Inflammatory macrophage treated with lipopolysaccharide for 1 hour (primary cell): ENCODE measurements around the gene MSI1.

Experiments used
- DNase-seq, 2 donors: peaks; one replicate each; pipeline ENCODE4 v3.0.0-alpha.2; 2020 to 2022

The MSI1 gene

GRCh38 chr12:120368789-120369602, at the start of gene MSI1:
Gene MSI1, minus strand, starts transcription at chr12:120369164. Its CDS starts 73 bp downstream, at chr12:120369091.
- DNase-seq = no peak

DNA sequence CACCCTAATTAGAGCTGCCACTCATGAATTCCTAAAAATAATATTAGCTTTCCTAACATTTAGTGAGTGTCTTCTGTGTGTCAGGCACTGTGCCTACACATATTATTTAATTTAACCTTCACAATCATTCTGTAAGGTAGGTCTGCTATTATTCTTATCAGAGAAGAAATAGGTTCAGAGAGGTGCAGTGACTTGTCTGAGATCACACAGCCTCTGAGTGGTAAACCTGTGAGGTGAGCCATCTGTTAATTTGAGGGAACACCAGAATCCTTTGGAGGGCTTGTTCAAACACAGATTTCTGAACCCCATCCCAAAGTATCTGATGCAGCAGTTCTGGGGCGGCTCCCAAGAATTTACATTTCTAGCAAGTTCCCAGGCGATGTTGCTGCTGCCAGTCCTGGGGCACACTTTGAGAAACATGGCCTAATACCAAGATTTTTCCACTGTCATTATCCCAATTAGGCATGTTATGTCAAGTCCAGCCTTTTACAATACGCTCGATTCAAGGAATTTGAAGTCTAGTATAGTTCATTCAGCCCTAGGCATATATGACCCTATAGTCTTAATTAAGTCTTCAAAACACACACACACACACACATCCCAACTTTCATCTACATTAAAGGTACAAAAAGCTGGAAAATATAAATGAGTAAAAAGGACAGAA, 49.1 kb upstream of the MSI1 start:
- no peak for DNase-seq

- no peak for DNase-seq
These were observed 47.7 kb upstream of the MSI1 start for GRCh38 chr12:120416490-120417216.

DNA sequence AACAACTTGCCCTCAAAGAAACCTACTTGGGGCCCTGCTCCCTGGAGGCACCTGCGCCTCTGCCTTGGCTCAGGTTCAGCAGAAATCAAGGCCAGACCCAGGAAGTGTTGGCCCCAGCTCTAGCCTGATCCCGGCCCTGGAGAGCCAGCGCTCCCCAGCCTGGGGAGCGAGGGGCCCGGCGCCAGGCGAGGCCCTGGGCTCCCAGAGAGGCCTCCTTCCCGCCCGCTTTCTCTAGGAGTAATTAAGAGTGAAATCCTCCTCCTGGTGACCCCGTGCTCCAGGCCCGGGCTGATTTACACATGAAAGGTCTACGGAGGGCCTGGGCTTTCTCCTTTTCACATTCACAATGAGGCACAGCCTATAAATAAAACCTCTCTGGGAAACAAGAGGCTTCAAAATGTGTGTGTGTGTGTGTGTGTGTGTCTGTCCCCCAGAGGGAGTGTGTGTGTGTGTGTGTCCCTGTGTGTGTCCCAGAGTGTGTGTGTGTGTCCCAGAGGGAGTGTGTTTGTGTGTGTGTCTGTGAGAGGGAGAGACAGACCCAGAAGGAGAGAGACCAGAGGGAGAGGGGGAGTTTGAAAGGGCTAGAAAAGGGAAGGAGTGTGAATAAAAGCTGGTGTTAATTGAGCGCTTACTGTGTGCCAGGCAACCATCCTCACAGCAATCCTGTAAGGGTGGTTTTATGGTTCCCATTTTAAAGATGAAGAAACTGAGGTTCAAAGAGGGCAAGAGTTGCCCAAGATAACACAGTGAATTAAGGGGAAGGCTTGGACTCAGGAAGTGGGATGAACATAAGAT, 45.1 kb upstream of the MSI1 start:
- no peak for DNase-seq

DNA sequence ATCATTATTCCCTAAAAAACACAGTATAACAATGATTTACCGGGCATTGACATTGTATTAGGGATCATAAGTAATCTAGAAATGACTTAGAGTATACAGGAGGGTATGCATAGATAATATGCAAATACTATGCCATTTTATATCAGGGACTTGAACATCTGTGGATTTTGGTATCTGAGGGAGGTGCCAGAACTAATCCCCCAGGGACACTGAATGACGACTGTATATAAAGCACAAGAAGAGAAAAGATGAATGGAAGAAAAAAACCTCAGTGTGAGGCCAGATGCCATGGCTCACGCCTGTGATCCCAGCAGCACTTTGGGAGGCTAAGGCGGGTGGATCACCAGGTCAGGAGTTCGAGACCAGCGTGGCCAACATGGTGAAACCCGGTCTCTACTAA, 43.5 kb upstream of the MSI1 start:
- no peak for DNase-seq

DNA sequence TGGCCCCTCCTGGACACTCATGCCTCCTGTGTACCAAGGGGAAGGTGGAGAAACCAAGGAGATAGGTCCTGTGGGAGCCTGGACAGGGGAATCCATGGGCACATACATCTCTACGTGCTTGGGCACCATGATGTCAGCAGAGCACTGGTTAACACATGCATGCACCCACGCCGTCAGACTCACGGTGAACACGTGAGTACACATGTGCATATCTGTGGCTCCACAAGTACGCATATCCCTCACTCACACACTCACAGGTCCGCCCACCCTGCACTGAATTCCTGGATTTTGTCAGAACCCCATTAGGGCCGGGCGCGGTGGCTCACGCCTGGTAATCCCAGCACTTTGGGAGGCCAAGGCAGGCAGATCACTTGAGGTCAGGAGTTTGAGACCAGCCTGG, 39.8 kb upstream of the MSI1 start:
- no peak for DNase-seq

GRCh38 chr12:120406553-120406952, 37.6 kb upstream of the MSI1 start:
- no peak for DNase-seq

- DNase-seq = no peak
These were observed 37.1 kb upstream of the MSI1 start for GRCh38 chr12:120406069-120406468.

DNA sequence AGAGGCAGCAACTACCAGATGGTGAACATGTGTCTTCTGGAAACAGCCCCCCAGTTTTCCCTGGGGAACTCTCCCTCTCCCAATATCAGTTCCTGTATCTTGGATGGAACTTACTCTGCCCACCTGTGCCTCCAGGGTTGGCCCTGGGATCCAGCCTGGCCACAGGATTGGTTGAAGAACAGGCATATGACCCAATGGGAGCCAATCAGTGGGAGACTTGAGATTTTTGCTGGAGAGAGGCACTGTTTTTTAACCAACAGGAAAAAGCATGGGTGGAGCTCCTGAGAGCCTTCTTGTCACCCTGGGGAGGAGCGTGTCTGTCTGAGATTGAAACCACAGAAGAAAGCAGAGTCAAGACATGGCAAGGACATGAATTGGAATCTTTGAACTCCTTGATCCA, 35.3 kb upstream of the MSI1 start:
- no peak for DNase-seq

DNA sequence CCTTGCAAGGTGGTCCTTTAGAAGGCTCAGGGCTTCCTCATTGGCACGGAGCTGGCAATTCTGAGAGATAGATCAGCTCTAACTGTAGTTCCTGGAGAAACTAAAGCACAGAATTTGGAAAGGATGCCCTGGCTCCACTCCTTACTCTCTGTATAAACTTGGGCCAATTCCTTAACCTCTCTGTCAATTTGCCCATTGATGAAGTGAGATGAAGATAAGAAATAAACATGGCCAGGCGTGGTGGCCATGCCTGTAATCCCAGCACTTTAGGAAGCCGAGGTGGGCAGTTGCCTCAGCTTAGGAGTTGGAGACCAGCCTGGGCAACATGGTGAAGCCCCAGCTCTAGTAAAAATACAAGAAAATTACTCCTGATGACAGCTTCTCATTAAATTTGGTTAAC, 34.9 kb upstream of the MSI1 start:
- no peak for DNase-seq

GRCh38 chr12:120402217-120402616, 33.3 kb upstream of the MSI1 start:
- DNase-seq = no peak

- no peak for DNase-seq
These were observed 30.6 kb upstream of the MSI1 start for GRCh38 chr12:120399531-120399930.

DNA sequence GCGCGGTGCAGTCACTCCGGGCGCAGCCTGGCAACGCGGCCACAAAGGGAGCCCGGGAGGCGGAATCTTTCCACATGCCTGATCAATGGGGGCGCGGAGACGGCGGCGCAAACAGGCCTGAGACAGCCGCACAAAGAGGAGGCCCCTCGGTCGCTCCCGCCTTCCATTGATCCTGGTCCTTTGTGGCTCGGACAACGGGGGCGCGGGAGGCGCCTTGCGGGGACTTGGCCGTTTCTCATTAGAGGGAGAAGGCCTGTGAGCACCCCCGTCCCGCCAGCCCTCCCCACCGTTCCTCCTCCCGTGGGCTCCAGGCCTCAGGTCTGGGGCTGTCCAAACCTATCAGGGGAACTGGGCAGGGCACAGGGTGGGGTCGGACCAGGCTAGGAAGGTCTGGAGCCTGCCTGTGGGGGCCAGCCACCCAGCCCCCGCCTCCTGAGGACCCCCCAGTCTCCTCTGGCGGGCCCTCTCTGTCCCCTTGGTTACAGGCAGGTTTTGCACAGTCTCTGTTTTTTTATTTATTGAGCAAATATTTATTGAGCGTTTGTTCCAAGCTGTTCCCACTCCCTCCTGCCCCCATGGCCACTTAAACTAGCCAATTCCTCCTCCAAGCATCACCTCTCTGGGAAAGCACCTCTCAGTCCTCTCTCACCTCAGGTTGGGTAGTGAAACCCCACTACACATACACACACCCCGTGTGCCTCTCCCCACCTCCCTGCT, 29.0 kb upstream of the MSI1 start:
- no peak for DNase-seq

GRCh38 chr12:120394483-120395367, 25.8 kb upstream of the MSI1 start:
- no peak for DNase-seq

DNA sequence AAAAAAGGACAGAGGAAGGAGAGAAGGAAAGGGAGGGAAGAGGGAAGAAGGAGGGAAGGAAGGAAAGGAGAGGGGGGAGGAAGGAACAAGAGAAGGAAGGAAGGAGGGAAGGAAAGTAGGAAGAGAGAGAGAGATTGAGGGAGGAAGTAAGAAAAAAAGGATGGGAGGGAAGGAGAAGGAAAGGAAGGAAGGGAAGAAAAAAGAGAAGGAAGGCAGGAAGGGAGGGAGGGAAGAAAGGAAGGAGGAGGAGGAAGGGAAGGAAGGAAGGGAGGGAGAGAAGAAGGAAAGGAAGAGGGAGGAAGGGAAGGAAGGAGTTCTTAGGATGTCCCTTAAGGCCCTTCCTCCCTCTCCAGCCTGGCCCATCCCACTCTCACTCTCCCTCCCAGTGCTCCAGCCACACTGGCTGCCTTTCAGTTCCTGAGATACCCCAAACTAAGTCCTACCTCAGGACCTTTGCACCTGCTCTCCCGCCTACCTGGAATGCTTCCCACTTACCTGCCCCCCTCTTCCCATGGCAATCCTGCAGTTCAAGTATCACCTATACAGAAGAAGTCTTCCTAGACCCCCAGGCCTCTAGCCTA, 21.7 kb upstream of the MSI1 start:
- DNase-seq = no peak

DNA sequence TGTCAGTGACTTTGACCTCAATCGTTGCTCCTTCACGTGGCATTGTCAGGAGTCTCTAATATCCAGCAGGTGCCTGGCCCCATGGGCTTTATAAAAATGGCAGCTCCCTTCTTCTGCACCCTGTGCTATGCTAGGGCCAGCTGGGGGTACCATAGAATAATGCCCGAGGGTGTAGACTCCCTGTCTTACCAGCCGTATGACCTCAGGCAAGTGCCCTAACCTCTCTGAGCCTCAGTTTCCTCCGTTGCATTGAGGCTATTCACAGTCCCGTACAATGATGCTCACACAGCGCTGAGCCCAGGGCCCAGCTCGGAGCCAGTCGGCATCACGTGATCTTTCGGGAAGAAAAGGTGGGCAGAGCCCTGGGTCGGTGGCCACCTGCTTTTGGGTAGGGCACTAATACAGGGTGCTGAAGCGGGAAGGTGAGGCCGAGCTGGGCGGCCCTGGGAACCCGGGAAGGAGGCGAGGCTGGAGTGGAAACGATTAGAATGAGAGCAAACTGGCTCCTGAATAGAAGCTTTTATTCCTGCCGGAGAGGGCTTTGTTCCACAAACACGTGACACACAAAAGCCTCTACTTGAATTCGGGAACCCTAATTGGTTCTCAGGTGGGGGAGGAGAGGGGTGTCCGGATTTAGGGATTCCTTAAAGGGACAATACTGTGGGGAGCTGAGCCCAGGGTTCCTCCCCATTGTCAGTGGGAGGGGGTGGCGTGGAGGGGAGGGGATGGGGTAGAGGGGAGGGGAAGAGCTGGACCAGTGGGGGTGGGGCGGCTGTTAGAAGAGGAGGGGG, 19.9 kb upstream of the MSI1 start:
- DNase-seq = no peak

DNA sequence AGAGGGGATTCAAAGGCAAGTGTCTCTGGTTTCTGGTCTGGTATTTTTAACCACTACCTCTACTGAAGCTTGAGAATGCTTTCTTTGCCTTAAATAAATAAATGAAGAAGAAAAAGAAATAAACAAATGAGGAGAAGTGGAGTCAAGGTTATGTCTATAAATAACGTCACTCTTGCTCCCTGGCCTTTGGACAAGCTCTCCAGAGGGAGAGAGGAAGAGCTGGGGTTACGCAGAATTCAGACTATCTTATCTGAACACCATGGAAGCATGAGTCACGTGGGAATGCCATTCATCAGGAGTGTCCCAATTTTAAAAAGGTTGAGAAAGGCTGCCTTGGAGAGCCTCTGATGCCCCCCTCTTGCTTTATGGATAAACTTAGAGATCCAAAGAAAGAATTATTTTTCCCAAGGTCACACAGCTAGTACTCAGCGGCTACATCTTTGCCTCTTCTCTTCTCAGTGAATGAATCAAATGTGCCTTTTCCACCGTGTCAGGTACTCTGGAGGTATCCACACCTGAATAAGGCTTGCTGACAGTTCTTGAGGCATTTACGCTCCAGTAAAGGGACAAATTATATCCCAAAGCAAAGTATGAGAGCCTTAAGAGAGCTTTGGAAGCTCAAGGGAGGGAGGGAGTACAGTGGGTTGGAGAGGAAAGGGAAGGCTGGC, 12.9 kb upstream of the MSI1 start:
- DNase-seq = no peak

DNA sequence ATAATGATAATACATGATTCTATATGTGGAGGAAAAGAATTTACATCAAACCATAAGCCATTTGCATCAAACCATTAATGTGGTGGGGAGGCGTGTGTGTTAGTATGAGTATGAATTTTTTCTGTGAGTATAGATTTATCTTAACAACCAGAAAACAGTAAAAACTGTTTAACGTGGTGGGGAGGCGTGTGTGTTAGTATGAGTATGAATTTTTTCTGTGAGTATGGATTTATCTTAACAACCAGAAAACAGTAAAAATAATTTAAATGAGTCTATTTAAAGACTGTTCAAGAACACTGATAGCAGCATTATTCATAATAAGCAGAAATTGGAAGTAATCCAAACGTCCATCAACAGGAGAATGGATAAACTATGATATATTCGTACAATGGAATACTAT, 9.1 kb upstream of the MSI1 start:
- DNase-seq = no peak

DNA sequence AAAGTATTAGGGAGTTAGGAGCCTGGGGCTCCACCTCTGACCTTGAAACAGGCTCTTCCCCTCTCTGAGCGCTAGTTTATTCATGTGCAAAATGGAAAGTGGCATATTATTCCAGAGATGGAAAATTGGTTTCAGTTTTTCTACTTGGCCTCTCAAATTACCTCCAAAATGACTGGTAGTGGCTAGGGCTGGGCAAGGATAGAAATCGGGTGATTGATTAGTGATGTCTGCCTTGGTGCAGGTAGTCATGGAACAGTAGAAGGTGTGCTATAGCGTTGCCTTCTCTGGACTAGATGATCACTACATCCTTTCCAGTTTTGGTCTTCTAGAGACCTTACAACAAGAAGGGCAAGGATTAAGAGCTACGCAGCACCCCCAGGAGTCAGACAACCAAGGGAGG, 8.6 kb upstream of the MSI1 start:
- no peak for DNase-seq
